ENCODE measurements around the gene MEI4.

DNA sequence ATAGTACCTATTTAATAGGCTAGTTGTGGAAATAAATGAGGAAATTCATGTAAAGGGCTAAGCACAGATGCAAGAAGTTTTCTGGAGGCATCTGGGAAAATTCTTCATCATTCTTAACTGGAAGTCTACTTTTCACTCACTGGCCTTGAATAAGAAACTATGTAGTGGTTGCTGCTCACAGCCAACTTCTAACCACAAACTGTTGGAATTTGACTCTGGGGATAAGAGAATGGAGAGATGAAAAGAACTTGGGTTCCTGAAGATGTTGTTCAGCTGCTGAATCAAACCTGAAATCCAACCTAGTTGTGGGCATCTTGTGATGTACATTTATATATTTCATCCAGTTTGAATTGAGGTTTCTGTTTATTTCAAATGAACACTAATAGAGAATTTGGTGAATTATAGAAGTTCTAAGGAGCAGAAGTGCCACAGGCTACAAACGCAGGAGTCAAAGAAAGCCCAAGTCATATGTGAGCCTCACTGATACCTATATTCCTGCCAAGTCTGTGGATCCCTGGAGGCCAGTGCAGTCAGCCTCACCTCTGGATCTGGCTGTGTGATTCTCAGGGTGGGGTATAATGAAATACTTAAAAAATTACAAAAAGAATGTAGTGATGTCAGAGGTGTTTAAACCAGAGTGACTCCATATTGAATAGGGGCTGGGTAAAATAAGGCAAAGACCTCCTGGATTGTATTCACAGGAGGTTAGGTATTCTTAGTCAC is 18.7 kb upstream of the MEI4 start:
- TF ChIP-seq RNF2 (IDR thresholded peaks at IDR 0.05; ENCODE audit: borderline replicate concordance, low read depth, low read length, missing control alignments, poor library complexity, severe bottlenecking) (no peak), MAX (IDR thresholded peaks at IDR 0.05) (no peak), CTCF (IDR thresholded peaks at IDR 0.05; ENCODE audit: control extremely low read depth in 1 of 3, insufficient read depth in 1 of 3, low read depth in 1 of 3, low read length in 3 of 3) (no peak), TAF1 (IDR thresholded peaks at IDR 0.05; ENCODE audit: low read depth, low read length) (no peak), USF2 (IDR thresholded peaks at IDR 0.05; ENCODE audit: low read length) (no peak), POLR2A (IDR thresholded peaks at IDR 0.05; ENCODE audit: control extremely low read depth in 1 of 2, low read depth in 2 of 2, low read length in 2 of 2) (no peak), HDAC6 (IDR thresholded peaks at IDR 0.05; ENCODE audit: low read depth, low read length) (no peak), JUND (IDR thresholded peaks at IDR 0.05; ENCODE audit: low read length) (no peak), EZH2 (IDR thresholded peaks at IDR 0.05; ENCODE audit: low read depth, low read length, severe bottlenecking) (no peak), SRF (IDR thresholded peaks at IDR 0.05; ENCODE audit: low read depth, low read length) (no peak), CHD2 (IDR thresholded peaks at IDR 0.05; ENCODE audit: low read length) (no peak)

Measured in H1 (cell line).